ENCODE data around the gene TLE3.

Gene TLE3

GRCh38 chr15:70099167-70099966, 1.6 kb upstream of the TLE3 start:
- DNase-seq (ENCODE audit: low read depth): peak; percentile 99

- peak; percentile 23 for DNase-seq (ENCODE audit: low read depth)
Measured at GRCh38 chr15:70098461-70099166, 897 bp upstream of the TLE3 start.

- no peak for DNase-seq (ENCODE audit: low read depth)
Measured at GRCh38 chr15:70098153-70098460, 390 bp upstream of the TLE3 start.

- DNase-seq (ENCODE audit: low read depth): no peak
Measured at GRCh38 chr15:70097063-70097320, 725 bp downstream of the TLE3 start.

GRCh38 chr15:70096215-70097062, 1.3 kb downstream of the TLE3 start:
- DNase-seq (ENCODE audit: low read depth): peak; percentile 58

- peak; percentile 11 for DNase-seq (ENCODE audit: low read depth)
Measured at GRCh38 chr15:70095408-70096214, 2.1 kb downstream of the TLE3 start.

GRCh38 chr15:70094690-70095311, 2.9 kb downstream of the TLE3 start:
- no peak for DNase-seq (ENCODE audit: low read depth)

GRCh38 chr15:70093481-70094319, 4.0 kb downstream of the TLE3 start:
- no peak for DNase-seq (ENCODE audit: low read depth)

GRCh38 chr15:70093070-70093469, 4.6 kb downstream of the TLE3 start:
- DNase-seq (ENCODE audit: low read depth): no peak

- DNase-seq (ENCODE audit: low read depth): no peak
Measured at GRCh38 chr15:70092464-70093027, 5.2 kb downstream of the TLE3 start.

- DNase-seq (ENCODE audit: low read depth): no peak
Measured at GRCh38 chr15:70091726-70092463, 5.8 kb downstream of the TLE3 start.

GRCh38 chr15:70090436-70091296, 7.1 kb downstream of the TLE3 start:
- no peak for DNase-seq (ENCODE audit: low read depth)

GRCh38 chr15:70089692-70089971, 8.1 kb downstream of the TLE3 start:
- no peak for DNase-seq (ENCODE audit: low read depth)

GRCh38 chr15:70088887-70089691, 8.6 kb downstream of the TLE3 start:
- DNase-seq (ENCODE audit: low read depth): peak; percentile 41

GRCh38 chr15:70088455-70088854, 9.3 kb downstream of the TLE3 start:
- no peak for DNase-seq (ENCODE audit: low read depth)

GRCh38 chr15:70087708-70088352, 9.9 kb downstream of the TLE3 start:
- no peak for DNase-seq (ENCODE audit: low read depth)

- DNase-seq (ENCODE audit: low read depth): no peak
Measured at GRCh38 chr15:70086636-70087035, 11.1 kb downstream of the TLE3 start.

- DNase-seq (ENCODE audit: low read depth): no peak
Measured at GRCh38 chr15:70084461-70084860, 13.3 kb downstream of the TLE3 start.

Data from EH (cell line).